ENCODE results near the gene HBG2.

Gene HBG2

DNA sequence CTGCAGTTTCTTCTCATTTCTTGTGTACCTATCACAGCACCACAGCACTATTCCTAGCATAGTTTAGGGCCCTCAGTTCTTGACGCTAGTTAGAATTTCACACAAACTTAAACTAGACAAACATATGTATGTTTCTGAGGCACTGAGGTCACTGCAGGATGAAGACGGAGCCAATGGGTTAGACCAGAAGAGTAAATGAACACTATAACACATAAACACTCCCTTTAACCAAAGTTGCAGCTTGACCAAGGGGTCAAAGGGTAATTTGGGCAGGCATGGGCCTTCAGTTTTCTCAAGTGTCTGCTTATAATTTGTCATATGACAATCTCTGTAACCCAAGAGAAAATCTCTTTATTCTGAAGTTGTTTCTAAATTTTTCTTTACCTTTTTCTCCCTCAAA is 28.0 kb upstream of the HBG2 start:
- no peak for DNase-seq (ENCODE audit: low read depth)
- in situ Hi-C loops (cut with HindIII; ENCODE audit: low sequenced_read_pairs): no loop called here
- TF ChIP-seq, protein P1, sequence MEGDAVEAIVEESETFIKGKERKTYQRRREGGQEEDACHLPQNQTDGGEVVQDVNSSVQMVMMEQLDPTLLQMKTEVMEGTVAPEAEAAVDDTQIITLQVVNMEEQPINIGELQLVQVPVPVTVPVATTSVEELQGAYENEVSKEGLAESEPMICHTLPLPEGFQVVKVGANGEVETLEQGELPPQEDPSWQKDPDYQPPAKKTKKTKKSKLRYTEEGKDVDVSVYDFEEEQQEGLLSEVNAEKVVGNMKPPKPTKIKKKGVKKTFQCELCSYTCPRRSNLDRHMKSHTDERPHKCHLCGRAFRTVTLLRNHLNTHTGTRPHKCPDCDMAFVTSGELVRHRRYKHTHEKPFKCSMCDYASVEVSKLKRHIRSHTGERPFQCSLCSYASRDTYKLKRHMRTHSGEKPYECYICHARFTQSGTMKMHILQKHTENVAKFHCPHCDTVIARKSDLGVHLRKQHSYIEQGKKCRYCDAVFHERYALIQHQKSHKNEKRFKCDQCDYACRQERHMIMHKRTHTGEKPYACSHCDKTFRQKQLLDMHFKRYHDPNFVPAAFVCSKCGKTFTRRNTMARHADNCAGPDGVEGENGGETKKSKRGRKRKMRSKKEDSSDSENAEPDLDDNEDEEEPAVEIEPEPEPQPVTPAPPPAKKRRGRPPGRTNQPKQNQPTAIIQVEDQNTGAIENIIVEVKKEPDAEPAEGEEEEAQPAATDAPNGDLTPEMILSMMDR (IDR thresholded peaks at IDR 0.05; ENCODE audit: low read depth, low read length, missing control alignments): no peak
- no peak overlapping the region for H3K4me3 ChIP-seq (ENCODE audit: low read depth, low read length)

DNA sequence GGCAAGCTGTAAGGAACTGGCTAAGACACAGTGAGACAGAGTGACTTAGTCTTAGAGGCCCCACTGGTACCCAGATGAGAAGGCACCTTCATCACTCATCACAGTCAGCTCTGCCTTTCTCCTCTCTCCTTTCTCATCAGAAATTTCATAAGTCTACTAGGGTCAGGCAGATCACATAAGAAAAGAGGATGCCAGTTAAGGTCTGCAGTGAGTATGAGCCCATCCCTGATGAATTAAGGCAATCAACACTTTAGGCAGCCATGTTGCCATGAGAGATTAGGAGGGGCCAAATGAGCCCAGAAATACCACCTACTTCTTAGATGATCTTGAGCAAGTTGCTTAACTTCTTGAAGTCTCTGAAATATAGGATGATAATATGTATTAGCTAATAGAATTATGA is 27.0 kb upstream of the HBG2 start:
- no peak overlapping the region for H3K4me3 ChIP-seq (ENCODE audit: low read depth, low read length)
- TF ChIP-seq, protein P1 (IDR thresholded peaks at IDR 0.05; ENCODE audit: low read depth, low read length, missing control alignments): no peak
- in situ Hi-C loops (cut with HindIII; ENCODE audit: low sequenced_read_pairs): no loop called here
- DNase-seq (ENCODE audit: low read depth): no peak

DNA sequence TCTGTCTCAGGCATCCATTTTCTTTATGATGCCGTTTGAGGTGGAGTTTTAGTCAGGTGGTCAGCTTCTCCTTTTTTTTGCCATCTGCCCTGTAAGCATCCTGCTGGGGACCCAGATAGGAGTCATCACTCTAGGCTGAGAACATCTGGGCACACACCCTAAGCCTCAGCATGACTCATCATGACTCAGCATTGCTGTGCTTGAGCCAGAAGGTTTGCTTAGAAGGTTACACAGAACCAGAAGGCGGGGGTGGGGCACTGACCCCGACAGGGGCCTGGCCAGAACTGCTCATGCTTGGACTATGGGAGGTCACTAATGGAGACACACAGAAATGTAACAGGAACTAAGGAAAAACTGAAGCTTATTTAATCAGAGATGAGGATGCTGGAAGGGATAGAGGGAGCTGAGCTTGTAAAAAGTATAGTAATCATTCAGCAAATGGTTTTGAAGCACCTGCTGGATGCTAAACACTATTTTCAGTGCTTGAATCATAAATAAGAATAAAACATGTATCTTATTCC is 26.1 kb upstream of the HBG2 start:
- peak; percentile 96 for DNase-seq (ENCODE audit: low read depth)
- H3K4me3 ChIP-seq (ENCODE audit: low read depth, low read length): no peak overlapping the region
- in situ Hi-C loops (cut with HindIII; ENCODE audit: low sequenced_read_pairs): no loop called here
- TF ChIP-seq, protein P1 (IDR thresholded peaks at IDR 0.05; ENCODE audit: low read depth, low read length, missing control alignments): no peak

DNA sequence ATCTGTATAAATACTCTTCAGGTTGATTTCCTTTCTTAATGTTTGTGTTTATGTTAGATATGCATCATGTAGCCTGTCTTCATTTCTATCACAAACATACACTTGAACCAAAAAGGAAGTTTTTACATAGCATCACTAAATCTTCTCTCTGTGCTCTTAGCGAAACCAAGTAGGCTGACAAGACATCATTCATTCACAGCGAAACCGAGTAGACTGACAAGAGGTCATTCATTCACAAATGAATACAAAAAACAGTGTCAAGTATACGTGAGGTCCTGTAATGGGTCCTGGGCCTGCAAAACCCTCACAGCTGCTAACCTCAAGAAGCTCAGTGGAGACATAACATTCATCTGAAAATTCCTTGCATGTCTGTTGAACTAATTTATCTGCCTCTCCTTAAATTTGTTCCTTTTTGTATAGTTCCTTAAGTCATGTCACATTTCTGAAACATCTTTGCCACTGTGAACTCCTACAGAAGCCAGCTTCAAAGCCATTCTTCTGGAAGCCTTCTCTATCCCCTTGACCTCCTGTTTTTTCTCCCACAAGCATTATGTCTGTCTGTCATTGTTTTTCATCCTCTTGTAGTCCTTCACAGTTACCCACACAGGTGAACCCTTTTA is 25.0 kb upstream of the HBG2 start:
- H3K4me3 ChIP-seq (ENCODE audit: low read depth, low read length): no peak overlapping the region
- in situ Hi-C loops (cut with HindIII; ENCODE audit: low sequenced_read_pairs): no loop called here
- TF ChIP-seq, protein P1 (IDR thresholded peaks at IDR 0.05; ENCODE audit: low read depth, low read length, missing control alignments): no peak
- DNase-seq (ENCODE audit: low read depth): no peak

DNA sequence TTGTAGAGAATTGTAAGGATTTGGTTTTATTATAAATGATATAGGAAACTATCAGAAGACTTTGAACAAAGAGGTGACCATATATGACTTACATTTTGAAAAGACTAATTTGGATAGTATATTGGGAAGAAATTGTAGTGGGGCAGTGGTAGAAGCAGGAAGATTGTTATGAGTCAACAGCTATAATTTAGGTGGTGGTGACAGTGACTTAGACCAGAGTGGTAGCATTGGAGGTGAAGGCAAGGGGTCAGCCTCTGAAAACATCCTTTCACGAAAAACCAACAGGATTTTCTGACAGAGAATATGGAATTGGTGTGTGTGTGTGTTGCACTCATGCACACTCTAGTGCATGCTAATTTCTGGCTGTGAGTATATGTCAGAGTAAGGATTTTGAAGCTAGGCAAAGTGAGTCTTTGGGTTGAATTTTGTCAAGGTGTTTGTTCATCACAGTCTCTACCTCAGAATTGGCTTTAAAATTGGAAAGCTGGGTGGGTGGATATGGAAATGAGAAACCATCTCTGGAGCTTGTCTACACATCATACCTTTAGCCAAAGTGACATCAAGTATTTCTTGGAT is 23.3 kb upstream of the HBG2 start:
- in situ Hi-C loops (cut with HindIII; ENCODE audit: low sequenced_read_pairs): no loop called here
- TF ChIP-seq, protein P1 (IDR thresholded peaks at IDR 0.05; ENCODE audit: low read depth, low read length, missing control alignments): no peak
- H3K4me3 ChIP-seq (ENCODE audit: low read depth, low read length): no peak overlapping the region
- DNase-seq (ENCODE audit: low read depth): no peak

- no peak for DNase-seq (ENCODE audit: low read depth)
- TF ChIP-seq, protein P1 (IDR thresholded peaks at IDR 0.05; ENCODE audit: low read depth, low read length, missing control alignments): no peak
- in situ Hi-C loops (cut with HindIII; ENCODE audit: low sequenced_read_pairs): no loop called here
- H3K4me3 ChIP-seq (ENCODE audit: low read depth, low read length): no peak overlapping the region
Observed at GRCh38 chr11:5276697-5277096, 22.1 kb upstream of the HBG2 start.

All from astrocyte of the cerebellum (primary cell).